ENCODE measurements around the gene CHMP6. TPM values are rescaled to one million over a fixed set of nuclear protein-coding genes. Genes with fewer than 3 reads are reported as not detected.

The CHMP6 gene
- total RNA-seq, 1 experiment from 2014 or later = 15.0 TPM

GRCh38 chr17:81043725-81044427 is 52.2 kb downstream of the CHMP6 start:
- no peaks in the 10 kb centered on the region for H3K9me3 Mint-ChIP-seq
- ATAC-seq = peak; percentile 40
- DNase-seq (ENCODE audit: low spot score) = peak; percentile 42

GRCh38 chr17:81044428-81044763 is 52.8 kb downstream of the CHMP6 start:
- H3K36me3 Mint-ChIP-seq = no peaks in the 10 kb centered on the region
- no peak overlapping the region for H3K4me3 Mint-ChIP-seq
- peaks cover 6% of the 10 kb centered on the region for H3K4me1 Mint-ChIP-seq
- ATAC-seq = no peak
- H3K9me3 Mint-ChIP-seq = no peaks in the 10 kb centered on the region
- ChIA-PET POLR2A (interaction anchor here (0.8 to 1.1 kb wide), 3 partner anchors 13 to 40 kb away, joined by 3 read pairs; no protein-coding TSS in a partner anchor), CTCF (interaction anchor here (0.9 to 1.7 kb wide), 6 partner anchors 21 to 99 kb away, joined by 3 to 6 read pairs (median 4); no protein-coding TSS in a partner anchor)
- peak overlapping the region; percentile 85 for H3K27ac Mint-ChIP-seq
- no peaks in the 10 kb centered on the region for H3K27me3 Mint-ChIP-seq (ENCODE audit: low read depth)
- TF ChIP-seq ERG (CRISPR knock-in tag; IDR thresholded peaks at IDR 0.05) (no peak), FOXP1 (CRISPR knock-in tag; IDR thresholded peaks at IDR 0.05; ENCODE audit: borderline replicate concordance) (no peak), JAZF1 (CRISPR knock-in tag; IDR thresholded peaks at IDR 0.05) (no peak), ZNF121 (CRISPR knock-in tag; IDR thresholded peaks at IDR 0.05) (no peak), PRRX2 (CRISPR knock-in tag; IDR thresholded peaks at IDR 0.05) (no peak), ZNF232 (CRISPR knock-in tag; IDR thresholded peaks at IDR 0.05) (no peak), ZNF416 (CRISPR knock-in tag; IDR thresholded peaks at IDR 0.05) (no peak), MAX (CRISPR knock-in tag; IDR thresholded peaks at IDR 0.05) (no peak)
- no peak for DNase-seq (ENCODE audit: low spot score)

More at GRCh38 chr17:81043725-81044427, 52.2 kb downstream of the CHMP6 start:
- no peaks in the 10 kb centered on the region for H3K27me3 Mint-ChIP-seq (ENCODE audit: low read depth)
- TF ChIP-seq USF2 (CRISPR knock-in tag; IDR thresholded peaks at IDR 0.05) (no peak), E2F5 (CRISPR knock-in tag; IDR thresholded peaks at IDR 0.05) (no peak), USF1 (CRISPR knock-in tag; IDR thresholded peaks at IDR 0.05) (no peak), ERG (CRISPR knock-in tag; IDR thresholded peaks at IDR 0.05) (no peak)
- H3K4me1 Mint-ChIP-seq = peaks cover 4% of the 10 kb centered on the region; the same call in 1 of the 2 replicates
- ChIA-PET CTCF (interaction anchor here (0.9 to 1.7 kb wide), 7 partner anchors 20 to 99 kb away, joined by 3 to 6 read pairs (median 3); no protein-coding TSS in a partner anchor), POLR2A (interaction anchor here (0.8 to 1.1 kb wide), 3 partner anchors 12 to 40 kb away, joined by 3 read pairs; no protein-coding TSS in a partner anchor)
- H3K36me3 Mint-ChIP-seq = no peaks in the 10 kb centered on the region
- no peak overlapping the region for H3K4me3 Mint-ChIP-seq
- H3K27ac Mint-ChIP-seq = peak overlapping the region; percentile 85

- ChIA-PET CTCF (interaction anchor here (1.4 to 1.7 kb wide), 4 partner anchors 31 to 98 kb away, joined by 3 to 6 read pairs (median 4); no protein-coding TSS in a partner anchor), POLR2A (interaction anchor here (0.8 kb wide), 1 partner anchor 13 kb away, joined by 3 read pairs; no protein-coding TSS in a partner anchor)
- no peaks in the 10 kb centered on the region for H3K36me3 Mint-ChIP-seq
- ATAC-seq (no peak), DNase-seq (ENCODE audit: low spot score) (no peak)
- H3K27ac Mint-ChIP-seq = peak overlapping the region; percentile 85
- TF ChIP-seq GABPB1 (CRISPR knock-in tag; IDR thresholded peaks at IDR 0.05) (0 out of 2 replicates have a peak, but pooled peaks have one; percentile 31), SP1 (CRISPR knock-in tag; conservative IDR thresholded peaks at IDR 0.05) (no peak)
- H3K4me3 Mint-ChIP-seq = no peak overlapping the region
- no peaks in the 10 kb centered on the region for H3K9me3 Mint-ChIP-seq
- no peaks in the 10 kb centered on the region for H3K27me3 Mint-ChIP-seq (ENCODE audit: low read depth)
- peaks cover 7% of the 10 kb centered on the region for H3K4me1 Mint-ChIP-seq
These were observed 53.3 kb downstream of the CHMP6 start for GRCh38 chr17:81044764-81045589.

All from WTC11 (cell line).